ENCODE measurements around the gene HOXB2.

Gene HOXB2

GRCh38 chr17:48551596-48552465, 6.9 kb upstream of the HOXB2 start:
- no peak for DNase-seq

DNA sequence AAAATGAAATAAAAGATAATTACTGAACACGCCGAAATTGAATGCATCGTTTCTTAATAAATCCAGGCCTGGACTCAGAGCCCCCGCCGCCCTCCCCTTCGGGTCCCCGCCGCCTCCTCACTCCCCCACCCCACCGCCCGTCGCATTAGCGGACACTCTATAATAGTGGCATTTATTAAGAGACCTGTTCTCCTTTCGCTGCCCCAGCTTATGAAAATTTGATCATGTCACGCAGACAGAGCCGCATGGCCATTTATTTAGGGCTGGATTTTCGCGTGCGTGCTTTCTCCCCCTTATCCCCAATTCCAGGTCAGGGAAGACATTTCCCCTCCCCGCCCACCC, 6.3 kb upstream of the HOXB2 start:
- no peak for DNase-seq

DNA sequence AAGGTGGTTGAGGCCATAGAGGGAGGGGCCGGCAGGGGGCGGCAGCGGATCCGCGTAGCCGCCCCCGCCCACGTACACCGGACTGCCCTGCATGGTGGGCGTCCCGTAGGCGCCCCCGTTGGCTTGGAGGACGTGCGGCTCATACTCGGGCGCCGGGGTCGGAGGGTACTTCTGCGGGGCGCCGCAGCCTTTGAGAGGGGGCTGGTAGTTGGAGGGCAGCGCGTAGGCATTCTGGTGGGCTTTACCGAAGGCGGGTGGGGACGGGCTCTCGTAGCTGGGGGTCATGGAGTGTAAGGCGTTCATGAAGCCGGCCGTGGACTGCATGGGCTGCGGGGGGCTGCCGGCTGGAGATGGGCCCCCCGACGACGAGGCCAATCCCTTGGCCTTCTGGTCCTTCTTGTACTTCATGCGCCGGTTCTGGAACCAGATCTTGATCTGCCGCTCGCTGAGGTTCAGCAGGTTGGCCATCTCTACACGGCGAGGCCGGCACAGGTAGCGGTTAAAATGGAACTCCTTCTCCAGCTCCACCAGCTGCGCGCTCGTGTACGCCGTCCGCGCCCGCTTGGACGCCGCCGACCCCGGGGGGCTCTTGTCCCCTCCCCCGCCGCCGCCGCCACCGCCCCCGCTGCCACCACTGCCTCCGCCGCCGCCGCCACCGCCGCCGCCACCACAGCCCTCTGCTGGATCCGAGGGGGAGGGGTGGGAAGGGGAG, 5.7 kb upstream of the HOXB2 start:
- no peak for DNase-seq

GRCh38 chr17:48549914-48550501, 5.1 kb upstream of the HOXB2 start:
- DNase-seq = no peak

GRCh38 chr17:48549281-48549630, 4.3 kb upstream of the HOXB2 start:
- DNase-seq = no peak

- no peak for DNase-seq
Measured at GRCh38 chr17:48548523-48549280, 3.8 kb upstream of the HOXB2 start.

GRCh38 chr17:48547808-48548522, 3.1 kb upstream of the HOXB2 start:
- DNase-seq = peak; percentile 54

GRCh38 chr17:48546924-48547807, 2.3 kb upstream of the HOXB2 start:
- no peak for DNase-seq

- no peak for DNase-seq
Measured at GRCh38 chr17:48546137-48546923, 1.4 kb upstream of the HOXB2 start.

DNA sequence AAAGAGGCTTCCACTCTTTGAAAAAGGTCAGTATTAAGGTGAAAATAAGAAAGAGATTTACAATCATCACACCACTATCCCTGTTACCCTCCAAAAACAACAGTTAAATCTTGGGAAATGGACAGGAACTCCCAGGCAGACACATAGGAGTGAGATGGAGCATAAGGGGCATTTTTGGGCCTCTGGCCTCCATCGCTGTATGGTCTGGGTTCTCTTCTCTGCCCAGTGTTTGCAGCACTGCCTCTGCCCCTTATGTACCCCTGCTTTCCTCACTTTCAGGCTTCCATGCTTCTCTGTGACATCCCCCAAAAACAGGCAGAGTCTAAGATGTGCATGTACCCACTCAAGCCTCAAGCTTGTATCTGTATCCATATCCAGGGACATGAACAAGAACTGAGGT, 630 bp upstream of the HOXB2 start:
- DNase-seq = no peak

DNA sequence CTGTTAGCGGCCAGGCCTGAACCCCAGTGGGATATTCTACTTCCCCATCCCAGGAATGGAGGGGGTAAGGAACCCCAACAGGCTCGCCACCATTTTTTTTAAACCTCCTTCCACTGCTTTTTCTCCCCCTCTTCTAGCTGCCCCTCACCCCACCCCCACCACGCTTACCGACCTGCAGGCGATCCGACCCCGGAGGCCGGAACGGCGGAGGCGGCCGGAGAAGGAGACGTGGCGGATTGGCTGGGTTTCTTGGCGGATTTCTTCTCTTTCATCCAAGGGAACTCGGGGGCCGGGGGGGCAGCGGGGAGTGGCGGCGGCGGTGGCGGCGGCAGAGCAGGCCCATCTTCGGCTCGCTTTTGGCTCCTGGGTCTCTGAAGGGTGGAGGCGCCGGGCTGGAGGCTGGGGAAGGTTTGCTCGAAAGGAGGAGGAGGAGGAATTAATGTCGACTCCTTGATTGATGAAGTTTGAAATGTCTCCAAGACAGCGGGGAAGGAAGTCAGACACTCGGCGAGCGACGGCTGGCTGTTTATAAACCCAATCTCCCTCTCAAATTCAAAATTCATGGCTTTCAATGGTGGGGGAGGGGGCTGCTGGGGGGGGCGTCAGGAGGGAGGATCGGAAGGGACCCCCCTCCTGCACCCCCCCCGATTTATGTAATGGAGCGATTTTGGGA, 424 bp downstream of the HOXB2 start:
- peak; percentile 41 for DNase-seq

- DNase-seq = peak; percentile 63
Measured at GRCh38 chr17:48543854-48544348, 1.0 kb downstream of the HOXB2 start.

DNA sequence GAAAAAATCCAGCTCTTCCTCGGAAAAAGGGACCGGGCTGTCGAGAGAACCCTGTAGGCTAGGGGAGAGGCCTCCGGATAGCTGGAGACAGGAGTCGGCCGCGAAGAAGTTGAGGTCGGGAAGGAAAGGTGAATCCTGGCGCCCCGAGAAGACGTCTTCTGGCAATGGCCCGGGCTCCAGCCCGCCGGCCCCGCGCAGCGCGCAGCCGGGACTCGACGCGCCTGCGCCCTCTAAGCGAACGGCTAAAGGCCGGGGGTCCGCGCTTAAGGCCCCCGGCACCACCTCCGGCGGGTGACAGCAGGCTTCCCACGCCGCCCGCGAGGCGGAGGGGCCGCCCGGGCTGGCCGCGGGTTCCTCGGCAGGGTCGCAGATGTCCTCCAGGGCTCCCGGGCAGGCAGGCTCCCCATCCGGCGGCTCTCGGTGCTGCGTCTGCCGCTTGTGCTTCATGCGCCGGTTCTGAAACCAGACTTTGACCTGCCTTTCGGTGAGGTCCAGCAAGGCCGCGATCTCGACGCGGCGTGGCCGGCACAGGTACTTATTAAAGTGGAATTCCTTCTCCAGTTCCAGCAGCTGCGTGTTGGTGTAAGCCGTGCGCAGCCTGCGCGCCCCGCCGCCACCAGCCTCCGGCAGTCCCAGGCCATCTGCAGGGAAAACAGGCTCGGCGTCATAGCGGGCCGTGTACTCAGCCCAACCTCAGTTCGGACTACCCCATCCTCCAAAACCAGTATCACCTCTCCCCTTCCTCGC, 1.6 kb downstream of the HOXB2 start:
- DNase-seq = peak; percentile 63

- no peak for DNase-seq
Measured at GRCh38 chr17:48542698-48543106, 2.2 kb downstream of the HOXB2 start.

GRCh38 chr17:48542114-48542656, 2.7 kb downstream of the HOXB2 start:
- peak; percentile 37 for DNase-seq

GRCh38 chr17:48541577-48542113, 3.3 kb downstream of the HOXB2 start:
- DNase-seq = peak; percentile 49

- no peak for DNase-seq
Measured at GRCh38 chr17:48541036-48541576, 3.8 kb downstream of the HOXB2 start.

DNA sequence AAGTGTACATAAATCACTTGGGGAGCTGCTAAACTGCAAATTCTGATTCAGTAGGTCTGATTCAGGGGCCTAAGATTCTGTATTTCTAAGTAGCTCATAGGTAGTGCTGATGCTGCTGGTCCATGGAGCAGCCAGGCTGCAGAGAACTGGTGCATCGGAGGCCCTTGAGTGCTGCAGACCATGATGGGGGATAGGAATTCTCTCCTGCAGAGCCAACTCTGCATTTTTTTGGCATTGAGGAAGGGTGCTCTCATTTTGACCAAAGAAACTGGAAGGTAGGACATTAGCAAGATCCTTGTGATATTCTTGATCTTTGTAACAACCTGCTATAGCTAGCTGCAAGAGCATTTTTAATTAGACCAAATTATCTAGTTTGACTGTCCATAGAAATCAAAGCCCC, 4.7 kb downstream of the HOXB2 start:
- no peak for DNase-seq
